T-helper 22 cell (primary cell): ENCODE data around the gene HERPUD1.
"Not testable (repeated sequence)": the region's sequence is repeated elsewhere in the genome, so short reads cannot be mapped to it uniquely, and the experiment has no call there.

Experiments used
- DNase-seq: peaks from one replicate; pipeline ENCODE4 v3.0.0-alpha.2; 2020; ENCODE audit warnings: low read depth

The HERPUD1 gene, protein sequence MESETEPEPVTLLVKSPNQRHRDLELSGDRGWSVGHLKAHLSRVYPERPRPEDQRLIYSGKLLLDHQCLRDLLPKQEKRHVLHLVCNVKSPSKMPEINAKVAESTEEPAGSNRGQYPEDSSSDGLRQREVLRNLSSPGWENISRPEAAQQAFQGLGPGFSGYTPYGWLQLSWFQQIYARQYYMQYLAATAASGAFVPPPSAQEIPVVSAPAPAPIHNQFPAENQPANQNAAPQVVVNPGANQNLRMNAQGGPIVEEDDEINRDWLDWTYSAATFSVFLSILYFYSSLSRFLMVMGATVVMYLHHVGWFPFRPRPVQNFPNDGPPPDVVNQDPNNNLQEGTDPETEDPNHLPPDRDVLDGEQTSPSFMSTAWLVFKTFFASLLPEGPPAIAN

DNA sequence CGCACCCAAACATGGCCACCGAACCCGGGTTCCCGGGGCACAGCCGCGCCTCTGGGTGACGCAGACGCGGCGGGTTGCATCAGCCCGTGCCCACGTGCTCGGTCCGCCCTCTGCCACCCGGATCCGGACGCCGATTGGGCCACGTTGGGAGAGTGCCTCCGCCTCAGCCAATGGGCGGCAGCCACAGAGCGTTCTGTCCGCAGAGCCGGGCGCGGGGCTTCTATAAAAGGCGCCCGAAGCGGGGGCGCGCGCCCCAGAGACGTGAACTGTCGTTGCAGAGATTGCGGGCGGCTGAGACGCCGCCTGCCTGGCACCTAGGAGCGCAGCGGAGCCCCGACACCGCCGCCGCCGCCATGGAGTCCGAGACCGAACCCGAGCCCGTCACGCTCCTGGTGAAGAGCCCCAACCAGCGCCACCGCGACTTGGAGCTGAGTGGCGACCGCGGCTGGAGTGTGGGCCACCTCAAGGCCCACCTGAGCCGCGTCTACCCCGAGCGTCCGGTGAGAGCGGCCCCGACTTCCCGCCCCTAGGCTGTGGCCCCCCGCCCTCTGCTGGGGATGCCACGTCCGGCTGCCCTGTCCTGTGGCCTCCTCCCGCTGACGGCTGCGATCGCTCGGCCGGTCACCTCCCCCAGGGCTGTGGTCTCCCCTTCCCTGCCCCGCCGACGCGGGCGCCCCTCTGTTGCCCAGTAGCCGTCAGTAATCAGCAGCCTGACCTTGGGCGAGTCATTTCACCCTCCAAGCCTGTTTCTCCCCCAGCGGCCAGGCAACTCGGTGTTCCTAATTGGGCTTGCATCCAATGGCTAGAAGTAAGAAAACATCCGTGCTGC, at the start of gene HERPUD1:
Gene HERPUD1 (plus strand): TSS at position 251 of the 829 bp plus-strand sequence. CDS start 103 bp downstream, at position 354.
- DNase-seq: peak; percentile 99

DNA sequence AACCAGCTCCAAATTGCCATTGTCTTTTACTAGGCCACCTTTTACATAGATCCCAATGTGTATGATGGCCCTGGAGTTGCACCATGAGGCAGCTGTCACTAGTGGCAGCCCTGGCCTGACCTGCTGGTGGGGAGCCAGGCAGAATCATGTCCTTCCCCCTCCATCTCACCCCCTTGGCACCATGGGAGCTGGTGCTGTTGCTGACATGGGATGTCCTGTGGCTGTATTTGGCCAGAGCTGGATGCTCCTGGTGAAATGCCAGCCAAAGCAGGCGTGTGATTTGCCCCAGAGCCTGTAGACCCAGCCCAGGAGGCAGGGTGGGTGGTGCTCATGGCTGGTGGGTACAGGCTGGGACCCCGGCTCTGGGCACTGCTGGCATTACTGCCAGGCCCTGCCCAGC, 48.4 kb upstream of the HERPUD1 start:
- DNase-seq: no peak

DNA sequence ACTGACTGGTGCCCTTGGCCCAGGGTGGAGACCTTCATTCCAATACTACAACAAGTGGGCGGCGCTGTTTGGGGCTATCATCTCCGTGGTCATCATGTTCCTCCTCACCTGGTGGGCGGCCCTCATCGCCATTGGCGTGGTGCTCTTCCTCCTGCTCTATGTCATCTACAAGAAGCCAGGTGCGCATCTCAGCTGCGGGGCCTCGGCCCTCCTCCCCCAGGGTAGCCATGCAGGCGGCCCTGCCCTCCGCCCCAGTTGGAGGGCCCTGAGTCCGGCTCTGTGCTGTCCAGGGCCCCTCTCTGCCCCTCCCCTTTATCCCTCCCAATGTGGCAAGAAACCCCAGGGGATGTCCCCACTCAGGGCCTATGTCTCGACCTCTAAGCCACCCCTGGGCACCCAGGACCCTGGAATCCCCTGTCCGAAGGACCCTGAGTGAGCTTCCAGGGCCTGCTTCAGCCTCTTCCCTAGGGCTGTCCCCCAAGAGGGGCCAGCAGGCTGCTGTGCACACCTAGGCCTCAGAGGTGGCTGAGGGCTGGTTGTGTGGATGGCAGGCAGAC, 47.8 kb upstream of the HERPUD1 start:
- no peak for DNase-seq

DNA sequence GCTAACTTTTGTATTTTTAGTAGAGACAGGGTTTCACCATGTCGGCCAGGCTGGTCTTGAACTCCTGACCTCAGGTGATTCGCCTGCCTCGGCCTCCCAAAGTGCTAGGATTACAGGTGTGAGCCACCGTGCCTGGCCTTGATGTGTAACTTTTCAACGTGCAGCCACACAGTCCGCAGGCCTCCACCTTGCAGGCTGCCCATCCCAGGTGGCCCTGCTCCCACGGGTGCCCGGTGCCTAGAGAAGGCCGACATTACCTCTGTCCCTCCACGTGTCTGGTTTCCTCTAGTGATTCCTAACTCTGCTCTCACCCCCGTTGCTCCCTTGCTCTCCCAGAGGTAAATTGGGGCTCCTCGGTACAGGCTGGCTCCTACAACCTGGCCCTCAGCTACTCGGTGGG, 47.0 kb upstream of the HERPUD1 start:
- not testable (repeated sequence) for DNase-seq

DNA sequence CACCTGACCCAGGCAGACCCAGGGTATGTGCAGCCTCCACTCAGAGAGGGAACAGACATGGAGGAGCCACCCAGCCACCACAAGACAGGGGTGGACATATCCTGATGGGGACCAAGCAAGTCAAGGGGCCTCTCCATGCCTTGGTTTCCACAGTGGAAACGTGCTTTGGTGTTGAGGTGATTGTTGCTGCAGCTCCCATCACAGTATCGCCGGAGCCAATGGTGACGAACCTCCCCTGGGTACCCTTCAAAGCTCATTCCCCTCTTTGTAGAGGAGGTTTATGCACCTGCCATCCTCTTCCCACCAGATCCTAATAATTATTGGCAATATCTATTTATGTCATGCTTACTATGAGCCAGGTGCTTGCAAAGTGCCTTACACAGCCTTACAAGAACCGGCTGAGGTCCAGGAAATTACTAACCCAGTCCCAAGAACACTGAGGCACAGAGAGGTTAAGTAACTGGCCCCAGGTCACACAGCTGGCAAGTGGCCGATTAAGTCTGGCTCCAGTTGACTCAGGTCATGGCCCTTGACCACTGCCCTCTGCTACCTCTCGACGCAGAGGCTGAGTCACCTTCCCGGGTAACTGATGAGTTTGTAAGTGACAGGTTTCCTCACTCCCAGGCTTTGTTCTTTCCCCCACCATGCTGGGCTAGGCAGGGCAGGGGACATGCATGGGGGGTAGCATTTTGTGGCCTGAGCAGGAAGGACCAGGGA, 46.3 kb upstream of the HERPUD1 start:
- no peak for DNase-seq

DNA sequence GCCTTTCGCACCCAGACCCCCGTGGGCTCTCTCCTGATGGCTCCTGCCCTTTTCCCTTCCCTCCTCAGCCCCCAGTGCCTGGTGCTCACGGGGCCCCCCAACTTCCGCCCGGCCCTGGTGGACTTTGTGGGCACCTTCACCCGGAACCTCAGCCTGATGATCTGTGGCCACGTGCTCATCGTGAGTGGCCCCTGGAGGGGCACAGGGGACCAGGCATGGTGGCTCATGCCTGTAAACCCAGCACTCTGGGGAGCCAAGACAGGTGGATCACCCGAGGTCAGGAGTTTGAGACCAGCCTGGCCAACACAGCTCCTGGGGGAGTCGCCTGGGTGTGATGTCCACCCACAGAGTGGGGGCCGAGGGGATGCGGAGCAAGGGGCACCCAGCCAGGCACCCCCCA, 45.6 kb upstream of the HERPUD1 start:
- DNase-seq: no peak

DNA sequence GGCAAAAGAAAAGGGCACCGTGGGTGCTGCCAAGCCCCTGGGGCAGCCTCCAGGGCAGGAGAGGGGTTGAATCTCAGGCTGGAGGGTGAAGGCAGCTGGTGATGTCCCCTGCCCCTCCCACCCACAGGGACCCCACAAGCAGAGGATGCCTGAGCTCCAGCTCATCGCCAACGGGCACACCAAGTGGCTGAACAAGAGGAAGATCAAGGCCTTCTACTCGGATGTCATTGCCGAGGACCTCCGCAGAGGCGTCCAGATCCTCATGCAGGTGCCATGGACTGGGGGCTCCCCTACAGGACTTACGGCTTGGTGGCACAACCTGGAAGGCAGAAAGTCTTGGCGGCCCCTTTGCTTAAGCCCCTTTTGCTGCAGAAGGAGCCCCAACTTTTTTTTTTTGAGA, 45.1 kb upstream of the HERPUD1 start:
- DNase-seq: no peak

DNA sequence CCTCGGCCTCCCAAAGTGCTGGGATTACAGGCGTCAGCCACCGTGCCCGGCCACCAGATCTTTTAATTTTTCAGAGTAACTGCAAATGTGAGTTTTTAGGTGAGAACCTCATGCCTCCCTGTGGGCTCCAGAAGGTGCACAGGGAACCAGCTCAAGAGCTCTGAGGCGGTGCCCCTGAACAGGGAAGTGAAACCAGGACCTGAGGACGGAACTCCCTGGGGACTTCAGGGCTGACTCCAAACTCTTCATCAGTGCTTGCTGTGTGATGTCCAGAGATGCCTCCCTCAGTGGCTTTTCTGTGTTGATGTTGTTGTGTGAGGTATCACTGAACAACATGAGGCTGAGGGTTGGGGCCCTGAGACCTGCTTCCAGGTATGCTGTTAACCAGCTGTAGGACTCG, 43.1 kb upstream of the HERPUD1 start:
- DNase-seq: no peak

DNA sequence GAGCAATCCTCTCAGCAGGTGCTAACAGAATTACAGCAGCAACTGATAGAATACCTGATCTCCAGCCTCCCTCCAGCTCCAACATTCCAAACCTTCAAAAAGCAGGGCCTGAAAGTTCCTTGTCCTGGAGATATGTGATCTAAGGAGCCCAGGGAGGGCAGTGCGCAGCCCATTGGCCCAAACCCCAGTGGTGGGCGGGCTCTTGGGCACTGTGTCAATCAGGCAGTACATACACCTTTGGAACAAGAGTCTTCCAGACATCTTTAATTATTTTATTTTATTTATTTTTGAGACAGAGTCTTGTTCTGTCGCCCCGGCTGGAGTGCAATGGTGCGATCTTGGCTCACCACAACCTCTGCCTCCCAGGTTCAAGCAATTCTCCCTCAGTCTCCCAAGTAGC, 42.7 kb upstream of the HERPUD1 start:
- DNase-seq: no peak

DNA sequence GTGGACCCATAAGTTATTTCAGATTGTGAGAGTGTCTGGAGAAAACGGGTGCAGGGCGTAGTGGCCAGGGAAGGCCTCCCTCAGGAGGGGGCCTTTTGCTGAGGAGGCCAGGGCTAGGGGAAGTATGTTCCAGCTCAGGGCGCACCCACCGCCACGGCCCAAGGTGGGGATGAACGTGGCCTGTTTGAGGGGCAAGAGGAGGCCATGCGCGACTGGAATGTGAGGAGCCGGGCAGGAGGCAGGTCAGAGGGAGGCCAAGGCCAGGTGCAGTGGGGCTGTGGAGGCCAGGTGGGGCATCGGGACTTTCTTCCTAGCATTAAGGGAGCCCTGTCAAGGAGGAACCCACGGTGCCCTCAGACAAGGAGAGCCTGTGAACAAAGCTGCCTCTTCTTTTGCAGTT, 40.3 kb upstream of the HERPUD1 start:
- DNase-seq: no peak

DNA sequence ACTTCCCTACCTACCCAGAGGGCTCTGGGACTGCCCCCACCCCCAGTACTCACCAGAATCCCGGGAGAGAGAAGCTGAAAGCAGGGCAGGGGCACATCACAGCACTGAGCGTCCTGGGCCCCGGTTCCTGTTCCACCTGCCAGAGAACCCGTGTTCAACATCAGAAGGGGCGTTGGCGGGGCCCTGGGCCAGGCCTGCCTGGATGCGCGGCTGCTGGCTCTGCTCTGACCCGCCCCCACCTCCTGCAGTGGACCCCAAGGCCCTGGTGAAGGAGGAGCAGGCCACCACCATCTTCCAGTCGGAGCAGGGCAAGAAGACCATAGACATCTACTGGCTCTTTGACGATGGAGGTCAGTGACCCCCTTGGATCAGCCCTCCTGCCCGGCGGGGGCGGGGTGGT, 39.2 kb upstream of the HERPUD1 start:
- no peak for DNase-seq

DNA sequence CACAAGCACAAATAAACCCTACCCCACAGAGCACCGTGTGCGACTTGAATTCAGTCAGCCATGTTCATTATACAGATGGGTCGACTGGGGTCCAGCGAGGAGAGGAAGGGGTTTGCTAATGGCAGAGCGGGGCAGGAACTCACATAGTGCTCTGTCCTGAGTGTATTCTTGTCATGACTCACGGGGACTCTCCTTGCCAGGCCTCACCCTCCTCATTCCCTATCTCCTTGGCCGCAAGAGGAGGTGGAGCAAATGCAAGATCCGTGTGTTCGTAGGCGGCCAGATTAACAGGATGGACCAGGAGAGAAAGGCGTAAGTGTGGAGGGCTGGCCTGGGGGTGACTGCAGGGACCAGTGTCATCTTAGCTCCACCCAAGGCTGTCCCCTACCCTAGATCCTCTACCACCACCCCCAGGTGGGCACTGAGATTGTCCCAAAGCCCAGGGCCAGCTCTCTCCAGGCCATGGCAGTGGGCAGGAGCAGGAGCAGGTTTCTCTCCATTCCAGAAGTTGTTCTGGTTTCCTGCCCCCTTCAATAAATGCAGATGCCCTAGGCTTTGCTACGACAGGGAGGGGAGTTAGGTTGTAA, 37.5 kb upstream of the HERPUD1 start:
- no peak for DNase-seq

DNA sequence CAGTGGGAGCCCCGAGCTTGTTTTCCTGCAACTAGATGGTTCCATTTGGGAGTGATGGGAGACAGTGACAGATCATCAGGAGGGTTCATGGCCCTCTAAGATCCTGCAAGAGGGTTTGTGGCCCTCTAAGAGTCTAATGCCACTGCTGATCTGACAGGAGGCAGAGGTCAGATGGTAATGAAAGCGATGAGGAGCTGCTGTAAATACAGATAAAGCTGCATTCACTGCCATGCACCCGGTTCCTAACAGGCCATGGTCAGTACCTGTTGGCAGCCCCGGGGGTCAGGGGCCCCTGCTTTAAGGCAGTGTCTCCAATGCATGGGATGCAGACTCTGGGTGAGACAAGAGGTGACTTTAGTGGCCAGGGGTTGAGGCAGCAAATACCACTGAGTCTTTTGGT, 36.1 kb upstream of the HERPUD1 start:
- no peak for DNase-seq

DNA sequence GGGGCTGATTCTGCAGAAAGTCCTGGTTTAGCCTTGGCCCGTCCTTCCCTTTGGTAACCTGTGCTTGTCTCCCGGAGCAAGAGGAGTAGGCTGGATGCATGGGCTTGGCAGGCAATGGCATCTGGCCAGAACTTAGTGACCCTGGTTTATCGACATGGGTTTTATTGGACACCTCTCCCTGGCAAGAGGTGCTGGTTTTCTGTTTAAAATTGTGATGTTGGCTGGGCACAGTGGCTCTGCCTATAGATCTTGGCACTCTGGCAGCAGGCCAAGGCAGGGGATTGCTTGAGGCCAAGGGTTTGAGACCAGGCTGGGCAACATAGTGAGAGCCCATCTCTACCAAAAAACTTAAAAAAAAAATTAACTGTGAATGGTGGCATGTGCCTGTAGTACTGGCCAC, 35.7 kb upstream of the HERPUD1 start:
- no peak for DNase-seq

DNA sequence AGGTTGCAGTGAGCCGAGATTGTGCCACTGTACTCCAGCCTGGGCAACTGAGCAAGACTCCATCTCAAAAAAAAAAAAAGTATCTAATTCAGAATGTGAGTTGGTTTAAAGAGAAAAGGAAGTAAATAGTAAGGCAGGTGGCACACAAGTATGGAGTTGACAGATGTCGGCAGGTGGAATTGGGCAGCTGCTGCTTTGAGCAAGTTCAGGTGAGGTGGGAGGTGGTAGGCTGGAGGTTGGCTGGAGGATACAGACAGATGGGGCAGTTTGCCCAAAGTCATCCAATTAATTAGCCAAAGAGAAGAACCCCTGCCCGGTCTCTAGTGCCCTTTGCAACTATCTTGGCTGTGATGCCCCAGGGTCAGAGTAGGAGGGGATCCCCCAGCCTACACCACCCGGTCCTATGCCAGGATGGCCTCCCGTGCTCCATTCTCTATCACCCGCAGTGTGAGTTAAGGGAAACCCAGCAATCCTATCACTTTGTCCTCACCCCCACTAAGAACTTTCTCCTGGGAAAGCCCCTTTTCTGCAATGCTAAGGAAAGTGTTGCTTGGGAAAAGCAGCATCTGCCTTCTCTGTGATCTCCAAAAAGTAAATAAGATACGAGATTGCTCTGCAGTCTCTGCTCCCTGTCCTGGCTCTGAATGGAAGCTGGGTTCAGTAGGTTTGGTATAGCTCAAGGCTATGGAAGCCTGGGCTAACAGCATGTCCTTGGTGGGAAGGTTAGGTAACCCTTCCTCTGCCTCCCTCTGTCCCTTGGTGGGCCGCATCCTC, 34.7 kb upstream of the HERPUD1 start:
- DNase-seq: no peak

DNA sequence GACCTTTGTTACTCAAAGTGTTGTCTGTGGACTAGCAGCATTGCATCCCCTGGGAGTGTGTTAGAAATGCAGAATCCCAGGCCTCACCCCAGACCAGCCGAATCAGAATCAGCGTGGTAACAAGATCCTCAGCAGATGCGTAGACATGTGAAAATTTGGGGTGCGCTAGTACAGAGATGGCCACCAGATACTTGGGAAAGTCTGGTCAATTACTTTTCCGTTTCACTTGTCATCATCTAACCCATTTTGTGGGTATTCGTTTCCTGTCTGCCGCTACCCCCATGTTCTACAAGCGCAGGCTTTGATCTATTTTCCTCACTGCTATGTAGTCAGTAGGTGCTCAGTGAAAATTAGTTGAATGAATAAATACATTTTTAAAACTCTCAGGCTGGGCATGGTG, 33.1 kb upstream of the HERPUD1 start:
- DNase-seq: no peak

DNA sequence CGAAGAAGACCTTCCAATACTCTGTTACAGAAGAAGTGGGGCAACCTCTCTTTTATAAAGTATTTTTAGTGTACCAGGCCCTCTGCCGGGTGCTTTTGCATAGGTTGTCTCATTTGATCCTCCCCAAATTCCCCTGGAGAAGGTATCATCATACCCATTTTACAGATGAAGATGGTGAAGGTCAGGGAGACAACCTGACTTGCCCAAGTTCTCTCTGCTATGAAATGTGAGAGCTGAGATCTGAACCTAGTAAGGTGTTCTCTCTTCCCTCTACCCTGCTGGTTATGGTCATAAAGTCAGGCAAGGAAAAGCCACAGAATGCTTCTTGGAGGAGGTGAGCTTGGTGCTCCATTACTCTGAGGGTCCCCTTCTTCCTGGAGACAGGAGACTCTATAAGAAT, 28.1 kb upstream of the HERPUD1 start:
- DNase-seq: no peak

DNA sequence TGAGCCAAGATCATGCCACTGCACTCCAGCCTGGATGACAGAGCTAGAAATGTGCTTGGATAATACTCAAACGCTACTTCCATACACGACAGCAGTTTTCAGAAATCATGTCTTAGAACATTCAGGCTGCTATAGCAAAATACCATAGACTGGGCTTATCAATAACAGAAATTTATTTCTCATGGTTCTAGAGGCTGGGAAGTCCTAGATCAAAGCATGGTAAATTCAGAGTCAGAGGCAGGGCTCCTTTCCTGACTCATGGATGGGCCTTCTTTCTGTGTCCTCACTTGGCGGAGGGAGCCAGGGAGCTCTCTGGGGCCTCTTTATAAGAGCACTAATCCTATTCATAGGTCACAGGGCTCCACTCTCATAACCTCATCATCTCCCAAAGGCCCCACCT, 24.5 kb upstream of the HERPUD1 start:
- no peak for DNase-seq

DNA sequence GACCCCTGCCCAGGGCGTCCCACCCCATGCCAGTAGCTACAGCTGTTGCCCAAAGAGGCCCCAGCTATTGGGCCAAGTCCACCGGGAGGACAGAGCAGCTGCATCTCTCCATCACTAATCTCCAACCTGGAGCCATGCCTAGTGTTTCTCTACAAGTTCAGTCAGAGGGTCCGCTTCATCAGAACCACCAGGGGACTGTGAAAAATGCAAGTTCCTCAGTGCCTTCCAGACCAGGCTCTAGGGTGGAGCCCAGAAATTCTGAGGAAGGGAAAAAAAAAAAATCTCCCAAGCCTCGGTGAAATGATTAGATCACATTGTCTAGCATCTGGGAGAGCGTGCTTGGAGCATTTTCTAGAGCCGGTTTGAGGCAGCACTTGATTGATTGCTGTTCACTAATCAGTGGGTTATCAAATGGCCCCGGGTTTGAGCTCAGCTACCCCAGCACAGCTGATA, 22.4 kb upstream of the HERPUD1 start:
- no peak for DNase-seq

DNA sequence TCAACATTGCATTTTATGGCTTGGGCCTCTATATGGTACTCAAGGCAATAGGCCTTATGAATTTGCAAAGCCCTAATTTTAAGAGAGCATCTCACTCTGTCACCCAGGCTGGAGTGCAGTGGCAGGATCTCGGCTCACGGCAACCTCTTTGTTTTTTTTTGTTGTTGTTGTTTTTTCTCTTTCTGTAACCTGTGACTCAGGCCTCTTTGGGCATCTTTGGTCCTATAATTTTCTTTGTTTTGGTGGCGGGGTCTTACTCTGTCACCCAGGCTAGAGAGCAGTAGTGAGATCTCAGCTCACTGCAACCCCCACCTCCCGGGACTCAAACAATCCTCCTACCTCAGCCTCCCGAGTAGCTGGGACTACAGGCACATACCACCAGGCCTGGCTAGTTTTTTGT, 21.8 kb upstream of the HERPUD1 start:
- DNase-seq: no peak
